PC-3 (cell line): ENCODE results near the gene SWT1.

Source experiments
- EZH2 ChIP-seq: fragments of 300-600 bp; sonication (generic); IDR thresholded peaks from one replicate; pipeline ENCODE4 v1.6.1; 2017; ENCODE audit warnings: antibody characterized with exemption, mild to moderate bottlenecking, low read length; ENCODE audit not compliant: unreplicated experiment
- EZH2phosphoT487 ChIP-seq: fragments of 300-600 bp; sonication (generic); IDR thresholded peaks from 2 replicates; pipeline ENCODE4 v1.6.1; 2018; ENCODE audit warnings: mild to moderate bottlenecking, antibody characterized with exemption, low read length, borderline replicate concordance
- TF ChIP-seq, protein P1 (sequence below): fragments of 300-600 bp; sonication (generic); conservative IDR thresholded peaks from 2 replicates; pipeline ENCODE4 v1.5.1; 2017; ENCODE audit warnings: antibody characterized with exemption, low read depth, mild to moderate bottlenecking, low read length

DNA sequence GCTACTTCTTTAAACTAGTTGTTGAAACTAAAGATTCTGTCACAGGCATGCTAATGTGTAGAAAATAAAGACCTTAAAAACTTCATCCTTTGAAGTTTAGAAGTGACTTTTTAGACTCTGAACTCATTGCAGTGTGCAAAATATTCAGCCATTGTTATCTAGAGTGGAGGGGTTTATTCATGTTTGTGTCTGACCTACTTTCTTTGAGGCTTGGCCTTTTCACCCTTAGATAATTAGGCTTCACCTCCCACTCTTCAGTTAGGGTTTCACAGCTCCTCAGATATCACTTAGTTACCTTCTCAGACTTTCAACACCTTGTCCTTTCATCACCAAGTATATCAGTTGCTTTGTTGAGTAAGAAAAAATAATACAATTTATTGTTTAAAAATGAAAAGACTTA lies 84.2 kb downstream of the SWT1 start:
- no peak for TF ChIP-seq EZH2
- TF ChIP-seq, protein P1, sequence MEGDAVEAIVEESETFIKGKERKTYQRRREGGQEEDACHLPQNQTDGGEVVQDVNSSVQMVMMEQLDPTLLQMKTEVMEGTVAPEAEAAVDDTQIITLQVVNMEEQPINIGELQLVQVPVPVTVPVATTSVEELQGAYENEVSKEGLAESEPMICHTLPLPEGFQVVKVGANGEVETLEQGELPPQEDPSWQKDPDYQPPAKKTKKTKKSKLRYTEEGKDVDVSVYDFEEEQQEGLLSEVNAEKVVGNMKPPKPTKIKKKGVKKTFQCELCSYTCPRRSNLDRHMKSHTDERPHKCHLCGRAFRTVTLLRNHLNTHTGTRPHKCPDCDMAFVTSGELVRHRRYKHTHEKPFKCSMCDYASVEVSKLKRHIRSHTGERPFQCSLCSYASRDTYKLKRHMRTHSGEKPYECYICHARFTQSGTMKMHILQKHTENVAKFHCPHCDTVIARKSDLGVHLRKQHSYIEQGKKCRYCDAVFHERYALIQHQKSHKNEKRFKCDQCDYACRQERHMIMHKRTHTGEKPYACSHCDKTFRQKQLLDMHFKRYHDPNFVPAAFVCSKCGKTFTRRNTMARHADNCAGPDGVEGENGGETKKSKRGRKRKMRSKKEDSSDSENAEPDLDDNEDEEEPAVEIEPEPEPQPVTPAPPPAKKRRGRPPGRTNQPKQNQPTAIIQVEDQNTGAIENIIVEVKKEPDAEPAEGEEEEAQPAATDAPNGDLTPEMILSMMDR = no peak
- TF ChIP-seq EZH2phosphoT487 = no peak
